Testis (tissue), 2 donors: Measurements from ENCODE around the gene ARF6.
"Not testable (repeated sequence)": the region's sequence is repeated elsewhere in the genome, so short reads cannot be mapped to it uniquely, and the experiment has no call there.

Source experiments
- POLR2A ChIP-seq: fragments of 450-650 bp; IDR thresholded peaks from one replicate; pipeline ENCODE4 v1.6.1; 2017; ENCODE audit warnings: antibody characterized with exemption, mild to moderate bottlenecking, moderate library complexity
- TF ChIP-seq, protein P1 (sequence below), 3 experiments: fragments of 450-650 bp in 2 of 3; fragments of 200-600 bp in 1 of 3; sonication (generic) in 1 of 3; IDR thresholded peaks; one replicate each; pipeline ENCODE4 v1.5.1; 2016 to 2019; ENCODE audit warnings: antibody characterized with exemption in 3 of 3, mild to moderate bottlenecking in 2 of 3, moderate library complexity in 1 of 3

DNA sequence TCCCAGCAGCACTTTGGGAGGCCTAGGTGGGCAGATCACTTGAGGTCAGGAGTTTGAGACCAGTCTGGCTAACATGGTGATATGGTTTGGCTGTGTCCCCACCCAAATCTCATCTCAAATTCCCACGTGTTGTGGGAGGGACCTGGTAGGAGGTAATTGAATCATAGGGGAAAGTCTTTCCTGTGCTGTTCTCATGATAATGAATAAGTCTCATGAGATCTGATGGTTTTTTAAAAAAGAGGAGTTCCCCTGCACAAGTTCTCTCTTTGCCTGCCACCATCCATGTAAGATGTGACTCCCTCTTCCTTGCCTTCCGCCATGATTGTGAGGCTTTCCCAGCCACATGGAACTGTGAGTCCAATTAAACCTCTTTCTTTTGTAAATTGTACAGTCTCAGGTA lies 43.4 kb downstream of the ARF6 start:
- not testable (repeated sequence) for TF ChIP-seq POLR2A
- TF ChIP-seq, protein P1, sequence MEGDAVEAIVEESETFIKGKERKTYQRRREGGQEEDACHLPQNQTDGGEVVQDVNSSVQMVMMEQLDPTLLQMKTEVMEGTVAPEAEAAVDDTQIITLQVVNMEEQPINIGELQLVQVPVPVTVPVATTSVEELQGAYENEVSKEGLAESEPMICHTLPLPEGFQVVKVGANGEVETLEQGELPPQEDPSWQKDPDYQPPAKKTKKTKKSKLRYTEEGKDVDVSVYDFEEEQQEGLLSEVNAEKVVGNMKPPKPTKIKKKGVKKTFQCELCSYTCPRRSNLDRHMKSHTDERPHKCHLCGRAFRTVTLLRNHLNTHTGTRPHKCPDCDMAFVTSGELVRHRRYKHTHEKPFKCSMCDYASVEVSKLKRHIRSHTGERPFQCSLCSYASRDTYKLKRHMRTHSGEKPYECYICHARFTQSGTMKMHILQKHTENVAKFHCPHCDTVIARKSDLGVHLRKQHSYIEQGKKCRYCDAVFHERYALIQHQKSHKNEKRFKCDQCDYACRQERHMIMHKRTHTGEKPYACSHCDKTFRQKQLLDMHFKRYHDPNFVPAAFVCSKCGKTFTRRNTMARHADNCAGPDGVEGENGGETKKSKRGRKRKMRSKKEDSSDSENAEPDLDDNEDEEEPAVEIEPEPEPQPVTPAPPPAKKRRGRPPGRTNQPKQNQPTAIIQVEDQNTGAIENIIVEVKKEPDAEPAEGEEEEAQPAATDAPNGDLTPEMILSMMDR (IDR thresholded peaks at IDR 0.05) = not testable (repeated sequence)
